HCT116 (cell line): ENCODE data around the gene COPS3. TPM values are rescaled to one million over a fixed set of nuclear protein-coding genes. Genes with fewer than 3 reads are reported as not detected.

ENCODE experiments used
- ATAC-seq: fragments of 200-7000 bp; cut with Tn5 transposase; 2 replicates; pipeline ENCODE4 v1.9.1; 2020; ENCODE audit warnings: mild to moderate bottlenecking, moderate library complexity
- BruUV-seq: library from RNA; stranded (reverse); fragments of 400-500 nt; replicated peaks from 2 replicates; lab custom pipeline; 2021; lab: Mats Ljungman, UMichigan
- CTCF ChIA-PET: fragments of 300-600 bp; sonication (Branson Sonifier 250); formaldehyde crosslinking; loops from one replicate; lab custom pipeline; 2021; ENCODE audit warnings: antibody characterized with exemption; lab: Charles Lee
- POLR2A ChIA-PET: fragments of 300-600, 350-600 bp; sonication (Branson Sonifier 250); formaldehyde crosslinking; loops from one replicate; lab custom pipeline; 2021; ENCODE audit warnings: antibody characterized with exemption; lab: Charles Lee
- RAD21 ChIA-PET, 2 experiments: fragments of 300-600 bp; sonication (Branson Sonifier 250); formaldehyde crosslinking; loops; one replicate each; lab custom pipeline; 2023; ENCODE audit warnings: low total read pairs in 2 of 2; ENCODE audit not compliant: uncharacterized antibody in 2 of 2, unreplicated experiment in 2 of 2, low non-redundant PET in 1 of 2; lab: Charles Lee
- DNase-seq: peaks from one replicate; pipeline ENCODE4 v3.0.0-alpha.2; 2010; ENCODE audit warnings: low read depth, low spot score
- H2AFZ ChIP-seq: fragments of 200-600 bp; shearing (Covaris generic), sonication (generic); 2 replicates; pipeline ENCODE4 v1.6.1; 2017; ENCODE audit warnings: low read depth, mixed run types, mixed read lengths, antibody characterized with exemption, low read length; ENCODE audit not compliant: poor library complexity, severe bottlenecking
- H3K27ac ChIP-seq: 2 replicates; pipeline ENCODE4 v1.5.1; 2012; ENCODE audit warnings: low read depth, low read length
- H3K27me3 ChIP-seq: fragments of 200-600 bp; sonication (generic); 2 replicates; pipeline ENCODE4 v1.6.1; 2016; ENCODE audit warnings: mixed run types, low read length, mixed read lengths; ENCODE audit not compliant: insufficient read depth
- H3K36me3 ChIP-seq, 2 experiments: fragments of 200-500 bp in 1 of 2; fragments of 200-600 bp in 1 of 2; sonication (Bioruptor generic) in 1 of 2; sonication (generic) in 1 of 2; 2 replicates each; pipeline versions ENCODE4 v1.5.1 to v1.6.1; 2014 to 2016; ENCODE audit warnings: low read length in 2 of 2, inconsistent platforms in 1 of 2, mixed read lengths in 1 of 2, mixed run types in 1 of 2; ENCODE audit not compliant: insufficient read depth in 2 of 2, control insufficient read depth in 1 of 2
- H3K4me1 ChIP-seq, 2 experiments: fragments of 200-600 bp in 1 of 2; sonication (generic) in 1 of 2; 2 replicates each; pipeline versions ENCODE4 v1.5.1 to v1.6.1; 2012 to 2017; ENCODE audit warnings: low read length in 2 of 2, inconsistent platforms in 1 of 2, mild to moderate bottlenecking in 1 of 2, mixed read lengths in 1 of 2, mixed run types in 1 of 2, moderate library complexity in 1 of 2; ENCODE audit not compliant: insufficient read depth in 2 of 2, control insufficient read depth in 1 of 2
- H3K4me2 ChIP-seq: fragments of 200-600 bp; sonication (generic); 2 replicates; pipeline ENCODE4 v1.6.1; 2017; ENCODE audit warnings: mixed run types, low read length, mixed read lengths
- H3K4me3 ChIP-seq, 2 experiments: fragments of 200-600 bp in 1 of 2; sonication (generic) in 1 of 2; replicated peaks in 1 of 2; 2 replicates each; pipeline ENCODE4 v1.5.1; 2011 to 2016; ENCODE audit warnings: low read length in 2 of 2, control low read depth in 1 of 2, low read depth in 1 of 2, mild to moderate bottlenecking in 1 of 2, mixed read lengths in 1 of 2, mixed run types in 1 of 2
- H3K79me2 ChIP-seq: fragments of 200-600 bp; sonication (generic); 2 replicates; pipeline ENCODE4 v1.6.1; 2017; ENCODE audit warnings: mild to moderate bottlenecking, mixed run types, low read length, moderate library complexity, mixed read lengths; ENCODE audit not compliant: insufficient read depth
- H3K9ac ChIP-seq: fragments of 200-600 bp; sonication (generic); 2 replicates; pipeline ENCODE4 v1.6.1; 2016; ENCODE audit warnings: low read length, mixed read lengths
- H3K9me2 ChIP-seq: fragments of 200-600 bp; sonication (generic), shearing (Covaris generic); 2 replicates; pipeline ENCODE4 v1.6.1; 2017; ENCODE audit warnings: mixed run types, mild to moderate bottlenecking, moderate library complexity; ENCODE audit not compliant: insufficient read depth
- H3K9me3 ChIP-seq, 2 experiments: fragments of 200-500 bp in 1 of 2; fragments of 200-600 bp in 1 of 2; sonication (Bioruptor generic) in 1 of 2; sonication (generic) in 1 of 2; 2 replicates each; pipeline ENCODE4 v1.6.1; 2014 to 2017; ENCODE audit warnings: low read length in 2 of 2, mixed read lengths in 2 of 2, inconsistent platforms in 1 of 2, low read depth in 1 of 2, mild to moderate bottlenecking in 1 of 2, mixed run types in 1 of 2, moderate library complexity in 1 of 2; ENCODE audit not compliant: control insufficient read depth in 1 of 2, insufficient read depth in 1 of 2
- H4K20me1 ChIP-seq: fragments of 200-600 bp; sonication (generic), shearing (Covaris generic); 2 replicates; pipeline ENCODE4 v1.6.1; 2017; ENCODE audit warnings: mixed run types, mild to moderate bottlenecking, moderate library complexity; ENCODE audit not compliant: insufficient read depth
- ATF3 ChIP-seq: IDR thresholded peaks from 2 replicates; pipeline ENCODE4 v1.6.1; 2012
- CBX3 ChIP-seq: IDR thresholded peaks from 2 replicates; pipeline ENCODE4 v1.6.1; 2012; ENCODE audit warnings: low read depth
- CEBPB ChIP-seq: IDR thresholded peaks from 2 replicates; pipeline ENCODE4 v1.6.1; 2012; ENCODE audit warnings: low read depth
- CTCF ChIP-seq, 3 experiments: fragments of 200-600 bp in 1 of 3; sonication (generic) in 1 of 3; IDR thresholded peaks in 2 of 3; conservative IDR thresholded peaks in 1 of 3; 2 replicates each; pipeline ENCODE4 v1.5.1; 2012 to 2017; ENCODE audit warnings: low read depth in 2 of 3, low read length in 2 of 3, antibody characterized with exemption in 1 of 3, borderline replicate concordance in 1 of 3, control low read depth in 1 of 3, mild to moderate bottlenecking in 1 of 3, mixed read lengths in 1 of 3, mixed run types in 1 of 3, moderate library complexity in 1 of 3; ENCODE audit not compliant: insufficient read depth in 1 of 3
- EGR1 ChIP-seq: IDR thresholded peaks from 2 replicates; pipeline ENCODE4 v1.6.1; 2012; ENCODE audit warnings: low read depth
- ELF1 ChIP-seq: IDR thresholded peaks from 2 replicates; pipeline ENCODE4 v1.6.1; 2012; ENCODE audit warnings: low read depth, borderline replicate concordance
- EZH2 ChIP-seq: fragments of 200-600 bp; sonication (generic); IDR thresholded peaks from 2 replicates; pipeline ENCODE4 v1.6.1; 2017; ENCODE audit warnings: antibody characterized with exemption, mixed run types
- FOSL1 ChIP-seq: IDR thresholded peaks from 2 replicates; pipeline ENCODE4 v1.6.1; 2012; ENCODE audit warnings: low read depth
- JUND ChIP-seq: IDR thresholded peaks from 2 replicates; pipeline ENCODE4 v1.6.1; 2012
- MAX ChIP-seq: IDR thresholded peaks from 2 replicates; pipeline ENCODE4 v1.6.1; 2012
- POLR2A ChIP-seq: IDR thresholded peaks from 2 replicates; pipeline ENCODE4 v1.7.0; 2011; ENCODE audit warnings: borderline replicate concordance; ENCODE audit not compliant: insufficient read depth, insufficient read length; ENCODE audit errors: extremely low read depth
- POLR2AphosphoS5 ChIP-seq: IDR thresholded peaks from 2 replicates; pipeline ENCODE4 v1.6.1; 2011; ENCODE audit warnings: mild to moderate bottlenecking, low read depth, low read length, moderate library complexity
- RAD21 ChIP-seq: IDR thresholded peaks from 2 replicates; pipeline ENCODE4 v1.6.1; 2012; ENCODE audit warnings: low read depth, mild to moderate bottlenecking
- REST ChIP-seq: IDR thresholded peaks from 2 replicates; pipeline ENCODE4 v1.6.1; 2012; ENCODE audit warnings: low read depth
- SIN3A ChIP-seq: IDR thresholded peaks from 2 replicates; pipeline ENCODE4 v1.6.1; 2012; ENCODE audit warnings: low read depth
- SP1 ChIP-seq: IDR thresholded peaks from 2 replicates; pipeline ENCODE4 v1.6.1; 2012; ENCODE audit warnings: low read depth
- SRF ChIP-seq: IDR thresholded peaks from 2 replicates; pipeline ENCODE4 v1.6.1; 2012; ENCODE audit warnings: low read depth
- YY1 ChIP-seq: IDR thresholded peaks from 2 replicates; pipeline ENCODE4 v1.6.1; 2011; ENCODE audit warnings: low read length, low read depth, moderate library complexity, mild to moderate bottlenecking; ENCODE audit not compliant: insufficient replicate concordance; ENCODE audit errors: extremely low read depth
- ZBTB33 ChIP-seq: IDR thresholded peaks from 2 replicates; pipeline ENCODE4 v1.6.1; 2011; ENCODE audit warnings: mild to moderate bottlenecking, low read length, moderate library complexity; ENCODE audit not compliant: insufficient replicate concordance; ENCODE audit errors: extremely low read depth
- ZNF274 ChIP-seq: fragments of 200-500 bp; sonication (Bioruptor generic); IDR thresholded peaks from 2 replicates; pipeline ENCODE4 v1.6.1; 2014; ENCODE audit warnings: mild to moderate bottlenecking, low read depth, low read length, inconsistent platforms
- intact Hi-C: fragments of 100-400 bp; cut with micrococcal nuclease; formaldehyde crosslinking; loops from 2 replicates; pipeline ENCODE4 v1.10.0; 2022
- total RNA-seq: library from RNA; stranded (reverse); gene quantifications from one replicate; pipeline ENCODE4 v1.2.1, GENCODE V29; 2021; ENCODE audit not compliant: unreplicated experiment

Gene COPS3
- total RNA-seq, 1 experiment from 2014 or later, result 99.0 TPM

- Histone ChIP-seq H2AFZ (no peak overlapping the region), H3K79me2 (no peaks in the 10 kb centered on the region), H3K9me3 (no peaks in the 10 kb centered on the region), H3K9me2 (no peaks in the 10 kb centered on the region), H3K9ac (no peak overlapping the region), H3K4me1 (no peaks in the 10 kb centered on the region), H3K27ac (no peak overlapping the region), H4K20me1 (no peaks in the 10 kb centered on the region), H3K4me2 (no peak overlapping the region), H3K27me3 (no peaks in the 10 kb centered on the region), H3K36me3 (no peaks in the 10 kb centered on the region), H3K4me3 (no peak overlapping the region)
- RAD21 ChIA-PET, result no interaction called here
- TF ChIP-seq EZH2 (no peak), MAX (no peak), RAD21 (no peak), SRF (no peak), SP1 (no peak), YY1 (no peak), CTCF (IDR thresholded peaks at IDR 0.05 in 2 of 3, conservative IDR thresholded peaks at IDR 0.05 in 1 of 3; ENCODE audit: borderline replicate concordance in 1 of 3, insufficient read depth in 1 of 3, low read depth in 2 of 3, low read length in 2 of 3) (no peak), CBX3 (no peak), REST (no peak), FOSL1 (no peak), CEBPB (no peak), ELF1 (no peak), POLR2A (no peak), ZNF274 (no peak), ZBTB33 (no peak), JUND (no peak), POLR2AphosphoS5 (no peak), ATF3 (no peak), EGR1 (no peak), SIN3A (no peak)
- DNase-seq (no peak), ATAC-seq (no peak)
- CTCF ChIA-PET, result no interaction called here
- BruUV-seq, result no TSS peak
- POLR2A ChIA-PET, result no interaction called here
- intact Hi-C loops, result no loop called here
These were observed 47.2 kb upstream of the COPS3 start for GRCh38 chr17:17328251-17328650.
